Spinal cord (tissue), 10 donors: ENCODE results near the gene LRTM1. TPM values are rescaled to one million over a fixed set of nuclear protein-coding genes. Genes with fewer than 3 reads are reported as not detected.

Experiments used
- DNase-seq, 6 donors: peaks; one replicate each; pipeline versions ENCODE4 v3.0.0 to v3.0.0-alpha.2; 2013 to 2015; ENCODE audit warnings: low spot score in 6 of 6, low read depth in 4 of 6
- H3K27ac ChIP-seq: one replicate; pipeline ENCODE4 v1.5.1; 2013; ENCODE audit warnings: low read depth, low read length, control low read depth
- H3K27me3 ChIP-seq: one replicate; pipeline ENCODE4 v1.6.1; 2013; ENCODE audit warnings: low read length; ENCODE audit not compliant: control insufficient read depth, insufficient read depth
- H3K36me3 ChIP-seq: one replicate; pipeline ENCODE4 v1.6.1; 2013; ENCODE audit warnings: low read length; ENCODE audit not compliant: control insufficient read depth, insufficient read depth
- H3K4me1 ChIP-seq: one replicate; pipeline ENCODE4 v1.6.1; 2013; ENCODE audit warnings: low read length; ENCODE audit not compliant: control insufficient read depth, insufficient read depth
- H3K4me3 ChIP-seq: one replicate; pipeline ENCODE4 v1.5.1; 2013; ENCODE audit warnings: low read depth, low read length, control low read depth
- H3K9me3 ChIP-seq: one replicate; pipeline ENCODE4 v1.6.1; 2013; ENCODE audit warnings: low read length; ENCODE audit not compliant: control insufficient read depth, insufficient read depth
- WGBS: methylation state at CpG from one replicate; pipeline ENCODE4 v1.1.5; 2013; ENCODE audit warnings: missing lambda C conversion rate; ENCODE audit not compliant: insufficient coverage; 5-methylcytosine and 5-hydroxymethylcytosine counted together
- polyA plus RNA-seq, 2 donors: library from polyadenylated mRNA; unstranded; fragments of 120-200 nt; gene quantifications; one replicate each; pipeline ENCODE4 v1.2.1, GENCODE V29; 2013; ENCODE audit not compliant: insufficient read length in 2 of 2
- total RNA-seq, 2 donors: library from RNA; depleted of rRNA in 1 of 2; stranded (reverse); fragments of 120-200 nt in 1 of 2; fragments of >200 nt in 1 of 2; gene quantifications; one replicate each; pipeline versions ENCODE4 v1.2.3 to v1.2.4, GENCODE V29; 2013 to 2014
- donor health status: healthy.

LRTM1 gene
- total and polyA plus RNA-seq, 4 donors = 0.17 to 0.44 TPM; not detected in 2

DNA sequence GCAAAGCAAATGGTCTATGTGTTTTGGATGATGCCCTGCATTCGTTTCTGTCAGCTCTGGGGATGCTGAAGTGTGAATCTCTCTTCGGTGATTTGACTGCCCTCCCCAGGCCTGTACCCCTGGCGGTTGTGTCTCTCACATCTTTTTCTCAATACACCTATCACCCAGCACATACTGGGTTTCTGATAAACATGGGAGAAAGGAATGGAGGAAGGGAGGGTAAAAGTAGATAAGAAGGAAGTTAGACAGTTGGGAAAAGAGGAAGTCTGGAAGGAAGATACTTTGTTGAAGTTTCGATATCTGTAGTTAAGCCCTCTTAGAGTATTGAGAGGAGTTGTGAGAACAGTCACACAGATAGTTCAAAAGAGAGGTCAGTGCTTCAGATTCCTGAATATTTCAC is 35.8 kb upstream of the LRTM1 start:
- H3K27me3 ChIP-seq = no peaks in the 10 kb centered on the region
- no peaks in the 10 kb centered on the region for H3K9me3 ChIP-seq
- 83% methylated on average over 1 of the region's 4 CpGs for WGBS
- H3K4me3 ChIP-seq = no peak overlapping the region
- no peak overlapping the region for H3K27ac ChIP-seq
- no peak for DNase-seq
- peaks cover 3% of the 10 kb centered on the region for H3K4me1 ChIP-seq
- H3K36me3 ChIP-seq = no peaks in the 10 kb centered on the region

DNA sequence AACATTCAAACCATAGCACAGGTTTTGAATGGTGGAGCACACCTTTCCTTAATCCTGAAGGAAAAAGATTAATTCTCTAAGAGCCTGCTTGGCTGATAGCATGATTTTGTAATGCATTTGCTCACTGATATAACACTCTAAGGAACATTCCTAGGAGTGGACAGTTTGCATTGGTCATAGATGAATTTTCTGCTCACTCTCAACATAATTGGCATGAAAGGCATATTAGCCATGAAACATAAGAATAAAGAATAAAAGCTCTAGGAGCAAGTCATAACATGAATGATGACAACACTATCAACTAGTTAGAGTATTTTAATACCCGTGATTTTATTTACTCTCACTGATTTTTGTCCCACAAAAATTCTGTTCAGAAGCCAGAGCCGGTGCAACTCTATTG is 34.3 kb upstream of the LRTM1 start:
- no peak overlapping the region for H3K4me3 ChIP-seq
- H3K27ac ChIP-seq = no peak overlapping the region
- no peaks in the 10 kb centered on the region for H3K9me3 ChIP-seq
- H3K36me3 ChIP-seq = no peaks in the 10 kb centered on the region
- H3K27me3 ChIP-seq = no peaks in the 10 kb centered on the region
- peaks cover 3% of the 10 kb centered on the region for H3K4me1 ChIP-seq
- DNase-seq = no peak
- WGBS = no CpG with 5 or more reads among the region's 2 CpGs

- no peaks in the 10 kb centered on the region for H3K36me3 ChIP-seq
- no peaks in the 10 kb centered on the region for H3K4me1 ChIP-seq
- H3K27me3 ChIP-seq = no peaks in the 10 kb centered on the region
- no peak for DNase-seq
- no peak overlapping the region for H3K27ac ChIP-seq
- H3K9me3 ChIP-seq = no peaks in the 10 kb centered on the region
- WGBS = 92% methylated on average over 2 of the region's 4 CpGs
- H3K4me3 ChIP-seq = no peak overlapping the region
Measured at GRCh38 chr3:54960701-54961100, 32.8 kb upstream of the LRTM1 start.

- Histone ChIP-seq H3K36me3 (no peaks in the 10 kb centered on the region), H3K27ac (no peak overlapping the region), H3K4me1 (no peaks in the 10 kb centered on the region), H3K9me3 (no peaks in the 10 kb centered on the region), H3K4me3 (no peak overlapping the region), H3K27me3 (no peaks in the 10 kb centered on the region)
- WGBS = no CpG with 5 or more reads among the region's 1 CpG
- DNase-seq = peak in 1 of 6 donors; percentile 42
Measured at GRCh38 chr3:54960082-54960481, 32.2 kb upstream of the LRTM1 start.

GRCh38 chr3:54957711-54958110 is 29.9 kb upstream of the LRTM1 start:
- Histone ChIP-seq H3K27ac (no peak overlapping the region), H3K36me3 (no peaks in the 10 kb centered on the region), H3K27me3 (no peaks in the 10 kb centered on the region), H3K4me1 (peaks cover 3% of the 10 kb centered on the region), H3K9me3 (no peaks in the 10 kb centered on the region), H3K4me3 (no peak overlapping the region)
- no peak for DNase-seq
- WGBS = 64% methylated on average over 3 of the region's 4 CpGs

- H3K27ac ChIP-seq = no peak overlapping the region
- no peak for DNase-seq
- H3K36me3 ChIP-seq = no peaks in the 10 kb centered on the region
- H3K4me1 ChIP-seq = peaks cover 15% of the 10 kb centered on the region
- H3K27me3 ChIP-seq = no peaks in the 10 kb centered on the region
- H3K9me3 ChIP-seq = no peaks in the 10 kb centered on the region
- H3K4me3 ChIP-seq = no peak overlapping the region
- WGBS = 91% methylated on average over 3 of the region's 6 CpGs
Measured at GRCh38 chr3:54955941-54956340, 28.1 kb upstream of the LRTM1 start.

DNA sequence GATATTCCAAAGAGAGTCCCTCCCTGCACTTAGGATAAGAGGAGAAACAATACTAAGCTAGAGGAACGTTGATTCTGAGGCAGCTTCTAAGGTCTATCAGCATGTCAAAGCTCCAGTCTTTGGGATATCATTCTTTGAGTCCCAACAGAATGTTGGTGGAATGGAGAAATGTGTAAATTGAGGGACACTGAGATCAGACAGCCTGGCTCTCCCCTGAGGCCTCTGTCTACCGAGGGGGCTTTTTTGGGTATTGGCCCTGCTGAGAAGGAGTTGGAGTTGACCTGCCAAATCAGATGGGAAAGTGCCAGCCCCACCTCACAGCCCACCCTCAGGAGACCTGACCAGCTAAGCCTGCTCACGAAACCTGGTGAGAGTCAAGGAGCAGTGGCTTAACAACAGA is 27.6 kb upstream of the LRTM1 start:
- 87% methylated on average over 3 of the region's 3 CpGs for WGBS
- no peaks in the 10 kb centered on the region for H3K9me3 ChIP-seq
- H3K27ac ChIP-seq = no peak overlapping the region
- no peak for DNase-seq
- no peaks in the 10 kb centered on the region for H3K27me3 ChIP-seq
- no peaks in the 10 kb centered on the region for H3K36me3 ChIP-seq
- H3K4me3 ChIP-seq = no peak overlapping the region
- H3K4me1 ChIP-seq = peaks cover 16% of the 10 kb centered on the region

DNA sequence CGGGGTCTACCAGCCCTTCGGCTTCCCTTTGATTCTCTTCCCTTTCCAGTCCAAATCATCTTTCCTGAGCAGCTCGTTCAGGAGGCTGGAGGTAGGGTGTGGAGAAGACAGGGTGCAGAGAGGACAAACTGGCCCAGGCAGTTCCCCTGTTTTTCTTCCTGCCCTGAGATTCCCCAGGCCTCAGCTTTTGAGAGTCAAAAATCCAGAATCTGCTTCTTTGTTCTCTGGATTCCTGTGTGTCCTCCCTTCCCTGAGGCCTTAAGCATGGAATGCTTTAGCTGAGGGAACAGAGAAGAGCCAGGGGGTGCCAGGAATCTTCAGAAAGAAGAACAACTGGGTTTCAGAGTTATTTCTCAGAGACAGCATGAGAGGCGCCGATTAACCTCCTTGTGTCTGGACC is 26.7 kb upstream of the LRTM1 start:
- Histone ChIP-seq H3K27ac (no peak overlapping the region), H3K4me1 (peaks cover 21% of the 10 kb centered on the region), H3K4me3 (no peak overlapping the region), H3K36me3 (no peaks in the 10 kb centered on the region), H3K9me3 (no peaks in the 10 kb centered on the region), H3K27me3 (no peaks in the 10 kb centered on the region)
- DNase-seq = no peak
- no CpG with 5 or more reads among the region's 5 CpGs for WGBS

DNA sequence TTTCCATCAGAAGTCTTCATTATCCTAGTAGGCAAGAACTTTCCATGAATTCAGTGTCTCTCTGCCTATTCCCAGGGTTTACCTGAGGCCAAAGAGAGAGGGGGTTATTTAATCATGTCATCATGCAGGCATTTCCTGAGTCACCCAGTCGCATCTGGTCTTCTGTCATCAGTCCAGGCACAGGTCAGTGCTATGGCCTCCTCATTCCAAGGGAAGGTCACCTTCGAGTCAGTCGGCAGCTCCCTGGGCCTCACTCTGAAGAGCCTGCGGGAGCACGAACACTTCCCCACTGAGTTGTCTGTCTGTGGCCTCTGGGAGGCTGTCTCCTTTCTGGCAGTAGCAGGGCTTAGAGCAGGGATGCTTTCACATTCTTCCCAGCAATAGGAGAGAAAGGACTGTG is 26.2 kb upstream of the LRTM1 start:
- Histone ChIP-seq H3K4me3 (no peak overlapping the region), H3K9me3 (no peaks in the 10 kb centered on the region), H3K27ac (no peak overlapping the region), H3K27me3 (no peaks in the 10 kb centered on the region), H3K36me3 (no peaks in the 10 kb centered on the region), H3K4me1 (peaks cover 22% of the 10 kb centered on the region)
- WGBS = 62% methylated on average over 3 of the region's 5 CpGs
- DNase-seq = peak in 1 of 6 donors; percentile 27

DNA sequence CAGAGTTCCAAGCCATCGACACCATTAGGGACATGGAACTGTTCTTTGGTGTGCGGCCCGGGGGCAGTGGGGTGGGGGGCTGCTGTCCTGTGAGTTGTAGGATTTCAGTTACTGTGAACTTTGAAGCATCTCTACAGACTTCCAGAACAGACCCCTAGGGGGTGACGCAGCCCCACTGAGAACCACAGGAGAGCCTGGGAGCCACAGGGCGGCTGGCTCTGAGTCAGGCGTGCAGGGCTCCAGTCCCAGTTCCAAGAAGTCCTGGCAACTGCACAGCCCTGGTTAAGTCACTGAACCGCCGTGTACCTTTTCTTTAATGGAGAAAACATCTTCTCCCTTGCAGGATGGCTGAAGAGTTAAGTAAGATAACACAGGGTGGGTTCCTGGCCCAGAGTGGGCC is 23.5 kb upstream of the LRTM1 start:
- Histone ChIP-seq H3K4me3 (no peak overlapping the region), H3K27me3 (no peaks in the 10 kb centered on the region), H3K9me3 (no peaks in the 10 kb centered on the region), H3K4me1 (peaks cover 22% of the 10 kb centered on the region), H3K27ac (no peak overlapping the region), H3K36me3 (no peaks in the 10 kb centered on the region)
- 37% methylated on average over 3 of the region's 8 CpGs for WGBS
- peak in 5 of 6 donors; percentile 43 to 85 (median 52) for DNase-seq
